ENCODE data around the gene COL4A5.
"Not testable (repeated sequence)": the region's sequence is repeated elsewhere in the genome, so short reads cannot be mapped to it uniquely, and the experiment has no call there.

Gene COL4A5

GRCh38 chrX:108456971-108457477 is 17.4 kb downstream of the COL4A5 start:
- DNase-seq: no peak

- DNase-seq: no peak
Measured at GRCh38 chrX:108464604-108465003, 25.0 kb downstream of the COL4A5 start.

- no peak for DNase-seq
Measured at GRCh38 chrX:108468486-108468885, 28.8 kb downstream of the COL4A5 start.

GRCh38 chrX:108473979-108474378 is 34.3 kb downstream of the COL4A5 start:
- no peak for DNase-seq

- not testable (repeated sequence) for DNase-seq
Measured at GRCh38 chrX:108481528-108481927, 41.9 kb downstream of the COL4A5 start.

GRCh38 chrX:108484251-108484650 is 44.6 kb downstream of the COL4A5 start:
- no peak for DNase-seq

- DNase-seq: no peak
Measured at GRCh38 chrX:108485960-108486359, 46.3 kb downstream of the COL4A5 start.

GRCh38 chrX:108494406-108495090 is 54.9 kb downstream of the COL4A5 start:
- no peak for DNase-seq

GRCh38 chrX:108511721-108512120 is 72.1 kb downstream of the COL4A5 start:
- DNase-seq: no peak

GRCh38 chrX:108516184-108516583 is 76.5 kb downstream of the COL4A5 start:
- DNase-seq: no peak

GRCh38 chrX:108527724-108528123 is 88.1 kb downstream of the COL4A5 start:
- DNase-seq: no peak

GRCh38 chrX:108537005-108537404 is 97.4 kb downstream of the COL4A5 start:
- peak; percentile 33 for DNase-seq

- no peak for DNase-seq
Measured at GRCh38 chrX:108541286-108541685, 101.6 kb downstream of the COL4A5 start.

GRCh38 chrX:108557580-108557979 is 117.9 kb downstream of the COL4A5 start:
- DNase-seq: no peak

- no peak for DNase-seq
Measured at GRCh38 chrX:108558217-108558616, 118.6 kb downstream of the COL4A5 start.

GRCh38 chrX:108573136-108573535 is 133.5 kb downstream of the COL4A5 start:
- no peak for DNase-seq

GRCh38 chrX:108582151-108582550 is 142.5 kb downstream of the COL4A5 start:
- DNase-seq: peak; percentile 90

- peak; percentile 60 for DNase-seq
Measured at GRCh38 chrX:108584617-108585211, 145.1 kb downstream of the COL4A5 start.

- DNase-seq: no peak
Measured at GRCh38 chrX:108590496-108590895, 150.9 kb downstream of the COL4A5 start.

- no peak for DNase-seq
Measured at GRCh38 chrX:108601276-108601675, 161.6 kb downstream of the COL4A5 start.

GRCh38 chrX:108610141-108610540 is 170.5 kb downstream of the COL4A5 start:
- DNase-seq: no peak

GRCh38 chrX:108614616-108615015 is 175.0 kb downstream of the COL4A5 start:
- no peak for DNase-seq

- DNase-seq: no peak
Measured at GRCh38 chrX:108640817-108641216, 201.2 kb downstream of the COL4A5 start.

- DNase-seq: no peak
Measured at GRCh38 chrX:108641589-108642272, 202.1 kb downstream of the COL4A5 start.

All from midbrain (tissue), 1 donor.